DMS153 (cell line): ENCODE results near the gene SYT6.

ENCODE experiments used
- DNase-seq: peaks from one replicate; lab custom pipeline; 2025; lab: John Stamatoyannopoulos, UW

SYT6 gene, protein sequence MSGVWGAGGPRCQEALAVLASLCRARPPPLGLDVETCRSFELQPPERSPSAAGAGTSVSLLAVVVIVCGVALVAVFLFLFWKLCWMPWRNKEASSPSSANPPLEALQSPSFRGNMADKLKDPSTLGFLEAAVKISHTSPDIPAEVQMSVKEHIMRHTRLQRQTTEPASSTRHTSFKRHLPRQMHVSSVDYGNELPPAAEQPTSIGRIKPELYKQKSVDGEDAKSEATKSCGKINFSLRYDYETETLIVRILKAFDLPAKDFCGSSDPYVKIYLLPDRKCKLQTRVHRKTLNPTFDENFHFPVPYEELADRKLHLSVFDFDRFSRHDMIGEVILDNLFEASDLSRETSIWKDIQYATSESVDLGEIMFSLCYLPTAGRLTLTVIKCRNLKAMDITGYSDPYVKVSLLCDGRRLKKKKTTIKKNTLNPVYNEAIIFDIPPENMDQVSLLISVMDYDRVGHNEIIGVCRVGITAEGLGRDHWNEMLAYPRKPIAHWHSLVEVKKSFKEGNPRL

DNA sequence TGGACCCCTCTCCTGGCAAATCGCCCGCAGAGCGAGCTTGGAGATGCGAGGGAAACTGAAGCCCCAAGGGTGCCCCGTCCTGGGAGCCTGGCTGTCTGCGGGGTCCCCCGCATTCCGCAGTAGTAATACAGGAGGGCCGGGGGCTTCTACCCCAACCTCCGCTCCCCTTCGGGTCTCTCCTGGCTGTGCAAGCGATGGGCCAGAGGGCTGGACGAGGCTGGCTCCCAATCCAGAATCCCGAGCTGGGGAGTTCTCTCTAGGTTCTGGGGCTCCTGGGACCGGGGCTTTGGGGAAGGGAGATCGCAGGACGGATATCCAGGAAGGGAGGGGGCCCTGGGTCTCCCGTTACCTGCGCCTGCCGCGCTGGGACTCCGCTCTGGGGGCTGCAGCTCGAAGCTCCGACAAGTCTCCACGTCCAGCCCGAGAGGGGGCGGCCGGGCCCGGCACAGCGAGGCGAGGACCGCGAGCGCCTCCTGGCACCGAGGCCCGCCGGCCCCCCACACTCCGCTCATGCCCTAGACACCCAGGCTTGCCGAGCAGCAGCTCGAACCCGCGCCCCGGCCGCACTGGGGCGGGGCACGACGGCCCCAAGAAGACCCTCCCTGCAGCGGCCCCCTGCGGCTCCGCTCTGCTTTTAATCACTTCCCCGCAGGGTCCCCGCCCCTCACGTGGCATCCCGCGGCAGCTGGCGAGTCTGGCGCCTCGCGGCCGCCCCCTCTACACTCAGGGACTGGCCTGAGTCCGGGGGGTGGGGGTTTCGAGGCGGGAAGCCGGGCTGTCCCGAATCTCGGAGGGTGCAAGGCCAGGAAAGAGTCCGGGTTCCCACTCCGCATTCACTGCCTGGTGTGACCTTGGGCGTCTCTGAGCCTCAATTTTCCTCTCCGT lies at the start of gene SYT6:
SYT6 (minus strand) TSS at position 609 of the 885 bp plus-strand sequence; CDS start at position 512, 97 bp downstream.
- DNase-seq = no peak

DNA sequence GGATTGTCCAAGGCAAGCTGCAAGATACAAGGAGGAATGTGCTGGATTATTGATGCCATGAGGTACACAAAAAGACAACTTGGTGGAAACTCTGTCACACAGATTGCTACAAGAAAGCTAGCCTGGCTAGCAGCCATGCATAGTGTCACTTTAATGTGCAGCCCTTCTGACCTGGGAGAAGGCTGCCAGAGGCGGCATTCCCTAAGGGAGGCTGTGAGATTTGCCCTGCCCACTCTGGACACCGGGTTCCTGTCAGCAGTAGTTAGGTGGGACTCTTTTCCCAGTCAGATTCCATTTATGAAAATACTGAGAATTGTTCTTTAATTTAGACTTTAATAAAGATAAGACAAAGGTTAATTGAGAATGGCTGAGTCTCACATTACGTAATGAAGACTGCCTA lies 47.8 kb upstream of the SYT6 start:
- DNase-seq = no peak

DNA sequence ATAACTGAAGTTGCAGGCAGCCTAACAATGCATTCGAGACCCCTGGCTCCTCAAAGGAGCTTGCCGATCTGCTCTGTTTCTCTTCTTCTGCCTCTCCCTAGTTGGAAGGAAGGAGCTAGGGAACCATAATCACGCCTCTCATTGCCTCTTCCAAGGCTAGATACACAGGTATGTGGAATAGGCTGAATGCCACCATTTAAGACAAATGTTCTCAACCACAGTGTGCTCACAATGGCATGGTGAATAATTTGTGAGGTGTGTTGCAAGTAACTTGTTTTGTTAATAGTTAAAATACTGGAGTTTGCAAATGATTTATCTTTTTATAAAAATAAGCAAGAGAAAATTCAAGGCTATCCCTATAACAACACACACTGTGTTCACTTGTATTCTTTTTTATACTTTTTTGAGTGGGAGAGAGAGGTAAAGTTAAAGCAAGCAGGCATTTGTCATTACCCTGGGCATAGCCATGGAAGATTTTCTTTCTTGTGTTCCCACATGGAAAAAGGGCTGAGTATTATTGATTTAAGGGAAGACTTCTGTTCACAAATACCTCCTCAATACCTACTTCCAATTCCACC lies 45.4 kb upstream of the SYT6 start:
- DNase-seq = no peak

DNA sequence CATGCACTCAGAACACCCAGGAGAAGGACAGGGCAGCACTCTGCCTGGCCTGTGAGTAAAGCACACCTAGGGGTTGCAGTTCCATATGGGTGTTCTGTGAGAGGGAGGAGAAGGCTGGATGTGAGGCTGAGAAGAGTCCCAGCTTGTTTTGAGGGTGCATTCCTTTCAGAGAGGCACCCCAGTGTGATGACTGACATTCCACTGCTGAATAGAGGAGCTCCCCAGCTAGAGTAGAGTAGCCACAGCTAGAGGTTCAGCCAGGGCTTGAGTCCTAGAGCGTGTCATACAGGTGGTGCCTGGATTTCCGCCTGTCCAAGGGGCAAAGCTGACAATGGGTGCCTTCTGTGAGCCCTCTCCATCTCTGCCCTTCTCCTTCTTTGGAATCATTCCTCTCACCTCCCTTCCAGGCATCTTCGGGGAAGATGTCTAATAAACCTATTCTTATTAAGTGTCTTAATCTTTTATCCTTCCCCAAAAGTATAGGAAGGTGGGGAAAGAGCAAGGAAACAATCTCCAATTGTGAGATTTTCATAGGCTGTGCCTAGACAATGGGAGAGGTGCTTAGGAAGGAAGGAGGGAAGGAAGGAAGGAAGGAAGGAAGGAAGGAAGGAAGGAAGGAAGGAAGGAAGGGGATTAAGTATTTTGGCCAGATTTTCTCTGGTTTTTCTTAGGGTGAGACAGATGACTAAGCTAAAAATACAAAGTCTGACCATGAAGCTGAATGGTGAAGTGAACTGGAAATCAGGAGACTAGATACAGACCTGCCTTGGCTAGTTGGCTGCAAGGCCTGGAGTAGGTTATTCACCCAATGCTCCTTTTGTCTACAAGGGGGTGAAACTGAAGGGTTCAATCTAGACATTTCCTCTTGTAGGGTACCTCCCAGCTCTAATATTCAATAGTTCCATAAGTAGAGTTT lies 43.6 kb upstream of the SYT6 start:
- DNase-seq = no peak

DNA sequence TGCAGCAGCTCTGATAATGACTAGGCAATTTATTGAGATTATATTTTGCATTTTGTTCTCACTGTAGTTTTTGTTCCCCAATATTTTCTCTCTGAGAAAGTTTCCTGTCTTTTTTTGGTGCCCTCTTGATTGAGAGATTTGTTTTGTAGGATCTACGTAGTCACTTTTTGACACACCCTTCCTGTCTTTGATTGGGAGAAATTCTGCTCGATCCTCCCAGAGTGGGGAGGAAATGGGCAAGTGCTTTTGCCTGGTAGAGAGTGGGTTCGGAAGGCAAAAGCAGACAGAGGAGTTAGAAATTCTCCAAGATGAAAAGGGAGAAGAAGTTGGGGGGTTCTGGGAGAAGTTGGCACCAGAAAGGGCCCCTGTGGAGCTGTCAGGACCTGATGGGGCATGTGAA lies 42.1 kb upstream of the SYT6 start:
- DNase-seq = no peak

DNA sequence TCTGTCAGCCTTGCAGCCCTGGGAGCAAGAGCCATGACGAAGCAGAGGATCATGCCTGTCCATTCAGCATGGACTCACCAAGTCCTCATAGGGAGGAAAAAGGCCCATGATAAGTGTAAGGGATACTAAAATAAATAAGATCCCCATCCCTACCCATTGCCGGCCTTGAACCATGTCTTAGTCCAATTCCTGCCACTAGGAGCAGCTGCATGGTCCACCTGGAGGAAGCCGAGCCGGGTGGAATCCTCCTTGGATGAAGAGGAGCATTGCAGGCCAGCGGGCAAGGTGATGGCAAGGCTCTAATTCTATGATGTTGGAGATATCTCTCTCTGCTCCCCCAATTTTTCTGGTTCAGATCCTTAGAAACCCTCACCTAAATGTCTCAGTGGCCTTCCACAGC lies 38.7 kb upstream of the SYT6 start:
- no peak for DNase-seq

DNA sequence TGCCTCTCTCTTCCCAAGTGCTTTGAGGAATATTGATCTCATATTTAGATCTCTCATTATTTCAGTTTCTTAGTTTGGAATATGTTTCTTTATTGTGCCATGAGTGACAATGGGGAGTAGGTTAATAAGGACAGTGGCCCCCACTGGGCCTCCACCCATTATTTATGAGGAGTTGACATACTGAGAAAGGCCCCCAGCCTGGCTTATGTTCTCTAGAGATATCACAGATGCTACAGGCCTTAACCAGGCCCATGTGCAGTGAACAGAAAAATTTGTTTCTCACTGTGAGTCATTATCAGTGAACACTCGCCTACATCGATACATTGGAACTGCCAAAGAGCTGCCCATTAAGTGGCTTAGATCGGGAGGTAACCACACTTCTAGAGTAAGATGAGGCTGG lies 35.7 kb upstream of the SYT6 start:
- DNase-seq = no peak

DNA sequence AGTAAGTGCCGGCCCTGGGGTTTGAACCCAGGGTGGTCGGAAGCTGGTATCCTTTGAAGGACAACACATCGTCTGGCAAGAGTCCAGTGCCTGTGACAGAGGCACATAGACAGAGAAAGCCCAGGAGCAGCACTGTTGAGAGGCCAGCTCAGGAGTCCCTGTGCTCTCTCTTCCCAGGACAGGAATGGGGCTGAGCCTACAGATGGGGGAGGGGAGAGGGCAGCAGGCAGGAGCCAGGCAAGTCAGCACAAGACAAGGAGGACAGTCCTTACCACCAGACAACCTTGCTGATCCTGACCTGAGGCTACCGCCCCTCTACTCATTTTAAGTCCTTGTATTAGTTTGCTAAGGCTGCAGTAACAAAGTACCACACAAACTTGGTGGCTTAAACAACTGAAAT lies 27.7 kb upstream of the SYT6 start:
- no peak for DNase-seq

DNA sequence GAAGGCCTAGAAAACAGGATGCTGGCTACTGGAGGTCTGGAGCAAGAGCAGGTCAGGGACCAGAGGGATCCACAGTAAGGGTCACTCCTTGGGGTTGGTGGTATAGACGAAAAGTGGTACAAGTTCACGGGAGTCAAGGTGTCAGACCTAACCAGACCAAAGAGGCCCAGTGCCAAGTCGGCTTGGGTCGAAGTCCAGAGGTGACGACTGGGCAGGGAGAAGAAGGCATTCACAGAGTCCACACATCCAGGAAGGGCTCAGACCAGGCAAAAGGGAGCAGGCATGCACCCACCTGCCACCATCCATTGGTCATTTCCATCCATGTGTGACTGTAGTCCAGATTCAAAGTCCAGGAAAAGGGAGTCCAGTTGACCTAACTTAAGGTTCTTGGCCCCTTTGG lies 27.1 kb upstream of the SYT6 start:
- DNase-seq = no peak

DNA sequence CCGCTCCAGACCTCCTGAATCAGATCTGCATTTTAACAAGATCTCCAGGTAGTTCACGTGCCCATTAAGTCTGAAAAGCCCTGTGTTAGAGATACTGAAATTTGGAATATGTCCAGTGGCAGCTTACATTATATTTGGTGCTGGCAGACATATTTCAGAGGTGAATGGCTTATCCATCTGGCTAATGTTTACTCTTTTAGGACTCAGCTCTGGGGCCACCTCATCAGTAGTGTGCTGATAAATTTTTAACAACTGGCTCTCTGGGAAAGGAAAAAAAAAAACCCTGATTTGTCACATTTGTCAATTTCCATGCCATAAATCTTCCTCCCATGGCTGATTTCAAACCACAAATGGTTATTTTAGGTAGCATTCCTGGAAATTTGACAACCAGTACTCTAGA lies 25.3 kb upstream of the SYT6 start:
- no peak for DNase-seq

DNA sequence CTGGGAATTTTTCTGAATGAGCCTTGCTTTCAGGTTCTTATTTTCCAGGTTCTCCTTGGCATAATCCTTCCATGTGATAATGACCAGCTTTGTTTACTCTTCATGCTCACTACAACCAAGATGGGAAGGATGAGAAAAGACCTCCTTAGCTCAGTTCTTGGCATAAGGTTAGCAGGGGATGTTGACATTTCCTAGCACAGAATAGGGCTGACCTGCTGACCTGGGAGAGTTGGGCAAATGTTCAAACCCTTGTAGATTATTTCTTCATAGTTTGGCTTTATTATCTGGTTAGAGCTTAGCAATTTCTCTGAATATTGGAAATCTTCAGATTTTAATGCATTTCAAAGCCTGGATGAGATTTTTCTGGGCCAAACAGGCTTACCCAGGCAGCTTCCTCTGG lies 23.6 kb upstream of the SYT6 start:
- DNase-seq = no peak

DNA sequence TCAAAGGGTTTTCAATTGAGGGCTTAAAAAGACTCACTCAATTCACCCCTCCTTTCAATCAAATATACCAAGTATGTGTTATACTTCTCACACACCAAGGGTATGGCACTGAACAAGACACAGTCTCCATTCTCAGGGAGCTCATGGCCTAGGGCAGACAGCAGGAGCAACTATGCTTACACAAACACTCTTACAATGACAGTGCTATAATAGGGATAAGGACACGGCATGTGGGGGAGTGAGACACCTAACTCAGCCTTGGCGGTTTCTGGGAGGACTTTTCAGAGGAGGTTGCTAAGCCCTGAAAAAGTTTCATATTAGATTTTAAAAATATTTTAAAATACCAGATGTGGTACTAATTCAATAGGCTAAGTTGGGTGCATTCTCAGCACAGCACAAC lies 22.7 kb upstream of the SYT6 start:
- DNase-seq = no peak

DNA sequence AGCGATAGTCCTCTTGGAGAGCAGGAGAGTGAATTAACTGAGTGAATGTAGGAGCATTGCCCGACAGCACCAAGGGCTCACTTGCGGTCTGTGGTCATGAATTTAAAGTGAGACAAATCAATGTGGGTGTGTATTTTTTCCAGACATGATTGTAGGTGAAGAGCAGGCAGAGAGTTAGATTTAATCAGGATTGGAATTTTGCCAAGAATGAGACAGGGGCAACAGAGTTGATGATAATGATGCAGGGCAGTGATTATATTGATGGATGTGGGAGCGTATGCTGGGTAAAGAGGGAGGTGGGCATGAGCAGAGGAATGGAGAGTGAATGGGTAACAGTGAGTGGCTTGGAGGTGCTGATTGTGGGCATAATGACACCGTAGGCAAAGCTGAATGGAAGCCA lies 20.0 kb upstream of the SYT6 start:
- no peak for DNase-seq

DNA sequence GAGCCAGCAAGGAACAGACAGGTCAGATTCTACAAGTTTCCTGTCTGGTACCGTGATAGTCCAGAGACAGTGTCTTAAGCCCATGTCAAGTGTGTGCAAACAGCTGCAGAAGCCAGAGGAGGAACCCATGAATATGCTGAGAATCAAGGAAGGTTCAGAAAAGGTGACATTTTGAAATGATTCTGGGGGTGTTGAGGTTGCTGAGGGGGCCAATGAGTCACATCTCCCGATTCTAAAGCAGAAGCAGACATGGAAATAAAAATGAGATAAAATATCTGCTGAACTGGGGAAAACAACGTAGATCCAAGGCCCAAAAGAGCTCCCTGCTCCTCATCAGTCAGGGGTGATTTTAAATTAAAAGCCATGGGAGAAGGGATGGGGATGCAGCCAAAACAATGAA lies 15.8 kb upstream of the SYT6 start:
- no peak for DNase-seq

DNA sequence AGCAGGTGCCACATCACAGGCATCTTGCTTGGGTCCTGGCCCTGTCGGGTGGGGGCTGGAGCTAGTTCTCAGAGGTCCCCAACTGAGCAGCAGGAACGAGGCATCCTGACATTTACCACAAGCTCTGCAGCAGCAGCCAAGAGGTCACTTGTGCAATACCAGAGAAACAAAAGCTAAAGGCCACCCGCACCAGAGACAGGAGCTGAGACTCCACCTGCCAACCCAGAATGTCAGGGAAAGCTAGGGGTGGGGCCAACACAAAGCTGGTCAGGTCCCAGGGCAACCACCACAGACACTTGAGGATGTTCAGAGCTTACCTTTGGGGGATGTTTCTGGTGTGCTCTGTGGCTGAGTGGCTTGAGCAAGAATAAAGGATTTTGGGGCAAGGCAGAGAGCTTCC lies 13.6 kb upstream of the SYT6 start:
- DNase-seq = no peak

DNA sequence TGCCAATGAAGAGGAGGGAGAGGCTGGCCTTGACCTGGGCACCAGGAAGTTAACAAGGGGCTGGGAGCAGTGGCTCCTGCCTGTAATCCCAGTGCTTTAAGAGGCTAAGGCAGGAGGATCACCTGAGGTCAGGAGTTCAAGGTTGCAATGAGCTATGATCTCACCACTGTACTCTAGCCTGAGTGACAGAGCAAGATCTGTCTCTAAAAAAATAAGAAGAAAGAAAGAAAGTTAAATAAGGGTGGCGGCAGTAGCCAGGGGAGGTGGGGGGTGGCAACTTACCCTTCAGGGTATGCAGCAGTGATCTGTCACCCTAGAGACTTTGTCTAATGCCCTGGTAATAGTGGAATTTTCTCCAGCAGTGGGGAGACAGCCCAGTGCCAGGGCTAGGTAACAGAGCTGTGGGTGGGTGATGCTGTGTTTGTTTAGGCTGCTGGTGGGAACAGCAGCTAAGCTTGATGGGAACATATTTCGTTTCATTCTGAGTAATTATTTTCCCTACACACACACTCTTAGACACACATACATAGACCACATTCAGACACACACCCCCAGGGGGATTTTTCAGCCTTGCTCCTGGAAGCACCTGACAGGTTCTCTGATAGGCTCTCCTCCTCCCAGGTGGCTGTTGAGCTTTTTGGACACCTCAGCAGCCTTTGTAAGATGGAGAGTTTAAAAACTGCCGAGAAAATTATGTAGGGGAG lies 11.3 kb upstream of the SYT6 start:
- DNase-seq = no peak

DNA sequence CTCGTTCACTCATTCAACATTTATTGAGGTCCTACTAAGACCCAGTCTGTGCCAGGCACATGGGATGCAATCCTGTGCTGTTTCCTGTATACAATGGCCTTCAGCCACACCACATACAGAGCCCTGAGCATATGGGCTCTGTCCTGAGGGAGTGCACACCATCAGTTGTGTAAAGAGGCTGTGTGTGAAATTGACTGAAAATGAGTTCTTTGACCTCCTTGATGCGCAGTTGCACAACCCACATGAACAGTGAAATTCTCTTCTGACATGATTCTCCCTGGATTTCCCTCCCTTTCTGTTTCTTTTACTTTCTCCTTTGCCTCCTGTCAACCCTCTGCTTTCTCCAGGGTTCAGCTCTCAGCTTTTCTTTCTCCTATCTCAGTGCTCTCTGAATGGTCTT lies 6.3 kb upstream of the SYT6 start:
- DNase-seq = no peak

DNA sequence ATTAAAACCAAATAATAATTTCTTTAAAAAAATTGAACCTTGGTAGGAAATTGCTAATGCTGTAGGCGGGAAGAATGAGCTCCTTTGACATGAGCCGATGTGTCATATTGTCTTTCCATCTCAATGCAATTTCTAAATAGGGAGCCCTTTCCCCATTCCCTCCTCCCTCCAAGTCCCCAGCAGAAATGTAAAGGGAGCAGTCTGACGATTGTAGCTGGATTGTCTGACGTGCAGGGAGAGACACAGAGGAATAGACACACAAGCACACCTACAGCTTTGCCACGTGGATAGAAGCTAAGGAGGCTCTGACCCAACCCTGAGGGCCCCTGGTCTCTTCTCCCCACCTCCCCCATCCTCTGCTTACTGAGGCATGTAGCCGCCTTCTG lies 3.6 kb upstream of the SYT6 start:
- DNase-seq = no peak

DNA sequence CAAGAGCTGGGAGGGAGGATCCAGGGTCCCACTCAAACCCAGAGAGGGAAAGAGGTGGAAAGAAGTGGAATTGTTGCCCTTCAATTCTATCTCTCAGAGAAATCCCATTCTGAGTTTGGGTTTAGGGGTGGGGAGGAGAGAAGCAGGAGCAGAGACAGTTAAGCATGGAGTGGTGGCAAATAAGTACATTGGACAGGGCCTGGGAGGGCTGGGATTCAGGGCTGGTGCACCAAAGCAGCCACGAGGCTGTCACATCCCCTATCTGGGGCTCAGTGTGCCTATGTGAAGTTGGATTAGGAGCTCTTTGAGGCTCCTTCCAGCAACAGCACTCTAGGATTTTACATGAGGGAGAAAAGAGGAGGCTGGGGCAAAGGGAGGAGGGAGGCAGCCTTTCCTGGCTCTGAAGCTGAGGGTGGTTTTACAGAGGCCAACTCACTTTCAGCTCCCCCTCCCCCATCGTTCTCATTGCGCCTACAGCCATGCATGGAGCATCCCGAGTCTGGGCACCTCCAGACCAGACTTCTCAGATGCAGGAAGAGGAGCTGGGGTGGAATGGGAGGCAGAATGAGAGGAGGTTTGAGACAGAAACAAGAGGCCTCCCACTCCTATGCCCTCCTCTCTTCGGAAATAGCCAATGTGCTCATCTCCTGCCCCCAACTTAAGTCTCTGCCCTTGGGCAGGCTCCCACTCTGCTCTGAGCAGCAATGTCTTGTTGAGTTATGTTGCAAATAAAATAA lies 3.0 kb upstream of the SYT6 start:
- DNase-seq = no peak

DNA sequence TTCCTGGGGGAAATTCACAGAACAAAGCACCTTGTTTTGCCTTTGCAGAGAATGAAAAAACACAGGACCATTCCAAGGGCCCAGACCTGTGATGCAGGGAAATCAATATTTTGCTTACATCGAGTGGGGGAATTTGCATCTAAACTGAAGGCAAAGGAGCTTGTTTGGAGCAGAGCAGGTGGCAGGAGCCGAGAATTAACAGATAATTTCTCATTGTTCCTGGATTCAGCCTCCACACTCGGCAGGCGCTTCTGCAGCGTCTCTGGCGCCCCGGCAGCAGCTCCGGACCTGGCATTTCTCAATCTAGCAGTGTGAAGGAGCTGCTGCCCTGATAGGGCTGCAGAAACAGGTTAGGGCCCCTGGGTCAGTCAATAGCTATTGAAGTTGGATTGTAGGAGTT lies 2.0 kb upstream of the SYT6 start:
- no peak for DNase-seq

DNA sequence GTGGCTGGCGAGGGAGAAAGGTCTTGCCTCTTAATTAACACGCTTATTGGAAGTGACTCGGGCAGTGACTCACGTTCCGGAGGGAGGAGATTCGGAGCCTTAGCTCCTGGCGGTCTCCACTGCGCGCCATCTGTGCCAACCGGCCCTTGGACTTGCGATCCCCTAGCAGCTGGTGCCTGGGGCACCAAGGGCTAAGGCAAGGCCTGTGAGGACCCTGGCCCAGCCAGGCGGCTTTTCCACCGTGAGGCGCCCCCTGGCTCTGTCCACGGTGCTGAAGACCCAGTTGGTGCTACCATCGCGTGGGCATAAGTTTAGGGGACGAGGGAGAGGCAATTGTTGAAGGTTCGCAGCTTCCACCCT lies 1.3 kb upstream of the SYT6 start:
- DNase-seq = no peak
